Activated T-cell treated with anti-CD3 and anti-CD28 coated beads for 24 hours (primary cell): ENCODE measurements around the gene SVOPL.

Source experiments
- DNase-seq: peaks from one replicate; pipeline ENCODE4 v3.0.0-alpha.2; 2020; ENCODE audit warnings: low read depth

SVOPL gene

GRCh38 chr7:138563808-138564207 is 137.4 kb downstream of the SVOPL start:
- no peak for DNase-seq

GRCh38 chr7:138559448-138559847 is 141.7 kb downstream of the SVOPL start:
- DNase-seq, result no peak

- DNase-seq, result no peak
Observed at GRCh38 chr7:138556771-138557484, 144.2 kb downstream of the SVOPL start.

GRCh38 chr7:138555684-138556083 is 145.5 kb downstream of the SVOPL start:
- no peak for DNase-seq

- no peak for DNase-seq
Observed at GRCh38 chr7:138554674-138555073, 146.5 kb downstream of the SVOPL start.

GRCh38 chr7:138553805-138554204 is 147.4 kb downstream of the SVOPL start:
- no peak for DNase-seq

GRCh38 chr7:138551102-138551501 is 150.1 kb downstream of the SVOPL start:
- no peak for DNase-seq

GRCh38 chr7:138550337-138550736 is 150.8 kb downstream of the SVOPL start:
- DNase-seq, result no peak

- DNase-seq, result no peak
Observed at GRCh38 chr7:138549082-138549481, 152.1 kb downstream of the SVOPL start.

- DNase-seq, result no peak
Observed at GRCh38 chr7:138546829-138547228, 154.3 kb downstream of the SVOPL start.

- DNase-seq, result no peak
Observed at GRCh38 chr7:138546064-138546619, 155.0 kb downstream of the SVOPL start.

GRCh38 chr7:138545123-138545522 is 156.0 kb downstream of the SVOPL start:
- no peak for DNase-seq
